BLaER1 (cell line): ENCODE results near the gene DDX17.

Source experiments
- H3K27ac ChIP-seq: shearing (Covaris generic); formaldehyde crosslinking; 2 replicates; pipeline ENCODE4 v1.8.1; 2022
- H3K27me3 ChIP-seq: shearing (Covaris generic); formaldehyde crosslinking; 2 replicates; pipeline ENCODE4 v1.8.1; 2022
- H3K36me3 ChIP-seq: shearing (Covaris generic); formaldehyde crosslinking; 2 replicates; pipeline ENCODE4 v1.8.1; 2022
- H3K4me1 ChIP-seq: shearing (Covaris generic); formaldehyde crosslinking; 2 replicates; pipeline ENCODE4 v1.8.1; 2022
- H3K4me2 ChIP-seq: shearing (Covaris generic); formaldehyde crosslinking; 2 replicates; pipeline ENCODE4 v1.8.1; 2022
- H3K4me3 ChIP-seq: shearing (Covaris generic); formaldehyde crosslinking; 2 replicates; pipeline ENCODE4 v1.8.1; 2022
- H3K9ac ChIP-seq: shearing (Covaris generic); formaldehyde crosslinking; 2 replicates; pipeline ENCODE4 v1.8.1; 2022
- H3K9me3 ChIP-seq: shearing (Covaris generic); formaldehyde crosslinking; 2 replicates; pipeline ENCODE4 v1.8.1; 2022
- H4K20me1 ChIP-seq: shearing (Covaris generic); formaldehyde crosslinking; 2 replicates; pipeline ENCODE4 v1.8.1; 2022
- Cebpa-rat ChIP-seq: shearing (Covaris generic); IDR thresholded peaks from 2 replicates; pipeline ENCODE4 v1.8.1; 2022

The DDX17 gene

GRCh38 chr22:38518620-38519019 is 12.5 kb upstream of the DDX17 start:
- Histone ChIP-seq H3K4me1 (peaks cover 26% of the 10 kb centered on the region), H3K4me2 (no peak overlapping the region), H3K9ac (no peak overlapping the region)

GRCh38 chr22:38513063-38513462 is 7.0 kb upstream of the DDX17 start:
- no peak overlapping the region for H3K9ac ChIP-seq
- peak overlapping the region; percentile 28 for H3K4me2 ChIP-seq
- no peaks in the 10 kb centered on the region for H3K36me3 ChIP-seq
- H3K4me3 ChIP-seq = no peak overlapping the region
- no peaks in the 10 kb centered on the region for H3K9me3 ChIP-seq
- H3K27ac ChIP-seq = no peak overlapping the region
- no peak for TF ChIP-seq Cebpa-rat
- H3K4me1 ChIP-seq = peaks cover 38% of the 10 kb centered on the region
- no peaks in the 10 kb centered on the region for H4K20me1 ChIP-seq
- H3K27me3 ChIP-seq = no peaks in the 10 kb centered on the region

More at GRCh38 chr22:38518620-38519019, 12.5 kb upstream of the DDX17 start:
- H3K27me3 ChIP-seq = no peaks in the 10 kb centered on the region
- no peaks in the 10 kb centered on the region for H3K9me3 ChIP-seq
- H4K20me1 ChIP-seq = no peaks in the 10 kb centered on the region
- H3K27ac ChIP-seq = no peak overlapping the region
- TF ChIP-seq Cebpa-rat = no peak
- H3K36me3 ChIP-seq = no peaks in the 10 kb centered on the region
- H3K4me3 ChIP-seq = no peak overlapping the region

GRCh38 chr22:38510416-38510970 is 4.4 kb upstream of the DDX17 start:
- Histone ChIP-seq H3K27me3 (no peaks in the 10 kb centered on the region), H3K4me2 (0 out of 2 replicates have a peak overlapping the region, but pooled peaks have one; percentile 25), H3K27ac (no peak overlapping the region), H3K9me3 (no peaks in the 10 kb centered on the region), H3K9ac (no peak overlapping the region), H4K20me1 (peaks cover 1% of the 10 kb centered on the region; the same call in 1 of the 2 replicates), H3K36me3 (no peaks in the 10 kb centered on the region), H3K4me1 (peaks cover 52% of the 10 kb centered on the region), H3K4me3 (no peak overlapping the region)
- TF ChIP-seq Cebpa-rat = no peak

- Histone ChIP-seq H3K4me3 (peak overlapping the region; percentile 95), H4K20me1 (peaks cover 50% of the 10 kb centered on the region), H3K4me1 (peaks cover 68% of the 10 kb centered on the region), H3K4me2 (peak overlapping the region; percentile 91), H3K27ac (peak overlapping the region; percentile 100), H3K27me3 (no peaks in the 10 kb centered on the region), H3K9me3 (no peaks in the 10 kb centered on the region), H3K9ac (peak overlapping the region; percentile 100), H3K36me3 (peaks cover 31% of the 10 kb centered on the region)
- TF ChIP-seq Cebpa-rat = no peak
These were observed 482 bp downstream of the DDX17 start for GRCh38 chr22:38505541-38506117.

GRCh38 chr22:38504731-38505540 is 1.2 kb downstream of the DDX17 start:
- Histone ChIP-seq H3K36me3 (peaks cover 38% of the 10 kb centered on the region), H3K4me1 (peaks cover 61% of the 10 kb centered on the region), H3K9ac (peak overlapping the region; percentile 100), H3K4me3 (peak overlapping the region; percentile 95), H3K4me2 (peak overlapping the region; percentile 91), H3K9me3 (no peaks in the 10 kb centered on the region), H4K20me1 (peaks cover 57% of the 10 kb centered on the region), H3K27me3 (no peaks in the 10 kb centered on the region), H3K27ac (peak overlapping the region; percentile 100)
- no peak for TF ChIP-seq Cebpa-rat

- Histone ChIP-seq H4K20me1 (peaks cover 76% of the 10 kb centered on the region), H3K36me3 (peaks cover 57% of the 10 kb centered on the region), H3K4me2 (peak overlapping the region; percentile 91), H3K27me3 (no peaks in the 10 kb centered on the region), H3K9ac (no peak overlapping the region), H3K4me3 (peak overlapping the region; percentile 95; the same call in 1 of the 2 replicates), H3K9me3 (no peaks in the 10 kb centered on the region), H3K4me1 (peaks cover 42% of the 10 kb centered on the region), H3K27ac (no peak overlapping the region)
- TF ChIP-seq Cebpa-rat = no peak
These were observed 3.1 kb downstream of the DDX17 start for GRCh38 chr22:38503021-38503420.

GRCh38 chr22:38501797-38502672 is 4.1 kb downstream of the DDX17 start:
- Histone ChIP-seq H3K4me3 (no peak overlapping the region), H3K4me1 (peaks cover 32% of the 10 kb centered on the region), H3K4me2 (peak overlapping the region; percentile 91), H3K36me3 (peaks cover 67% of the 10 kb centered on the region), H3K27ac (no peak overlapping the region), H3K9ac (no peak overlapping the region), H3K9me3 (no peaks in the 10 kb centered on the region), H4K20me1 (peaks cover 86% of the 10 kb centered on the region), H3K27me3 (no peaks in the 10 kb centered on the region)
- no peak for TF ChIP-seq Cebpa-rat

- peaks cover 13% of the 10 kb centered on the region for H3K4me1 ChIP-seq
- H3K9me3 ChIP-seq = no peaks in the 10 kb centered on the region
- H3K4me2 ChIP-seq = no peak overlapping the region
- no peak overlapping the region for H3K27ac ChIP-seq
- H3K36me3 ChIP-seq = peaks cover 100% of the 10 kb centered on the region
- no peaks in the 10 kb centered on the region for H3K27me3 ChIP-seq
- peaks cover 100% of the 10 kb centered on the region for H4K20me1 ChIP-seq
- H3K9ac ChIP-seq = no peak overlapping the region
- no peak for TF ChIP-seq Cebpa-rat
- no peak overlapping the region for H3K4me3 ChIP-seq
These were observed 8.2 kb downstream of the DDX17 start for GRCh38 chr22:38497869-38498268.

- H3K27me3 ChIP-seq = no peaks in the 10 kb centered on the region
- H3K4me1 ChIP-seq = no peaks in the 10 kb centered on the region
- peaks cover 100% of the 10 kb centered on the region for H4K20me1 ChIP-seq
- no peaks in the 10 kb centered on the region for H3K9me3 ChIP-seq
- H3K4me3 ChIP-seq = no peak overlapping the region
- H3K4me2 ChIP-seq = no peak overlapping the region
- H3K36me3 ChIP-seq = peaks cover 100% of the 10 kb centered on the region
- no peak overlapping the region for H3K27ac ChIP-seq
- H3K9ac ChIP-seq = no peak overlapping the region
- no peak for TF ChIP-seq Cebpa-rat
These were observed 11.2 kb downstream of the DDX17 start for GRCh38 chr22:38494939-38495338.
